H9 (cell line): ENCODE results near the gene SNX11. TPM values are rescaled to one million over a fixed set of nuclear protein-coding genes. Genes with fewer than 3 reads are reported as not detected.

Experiments used
- DNase-seq: peaks from one replicate; pipeline ENCODE4 v3.0.0-alpha.2; 2017
- H2AFZ ChIP-seq: one replicate; pipeline ENCODE4 v1.6.1; 2013; ENCODE audit warnings: mild to moderate bottlenecking, low read length, control low read depth, moderate library complexity
- H2AK5ac ChIP-seq: 2 replicates; pipeline ENCODE4 v1.6.1; 2013; ENCODE audit warnings: low read length, control low read depth, mixed read lengths; ENCODE audit not compliant: insufficient read length
- H2BK120ac ChIP-seq: one replicate; pipeline ENCODE4 v1.6.1; 2013; ENCODE audit warnings: low read depth, mild to moderate bottlenecking, low read length, control low read depth, inconsistent platforms; ENCODE audit not compliant: poor library complexity, severe bottlenecking
- H2BK12ac ChIP-seq: 2 replicates; pipeline ENCODE4 v1.6.1; 2013; ENCODE audit warnings: low read length, control low read depth, mixed read lengths, low read depth; ENCODE audit not compliant: insufficient read length
- H2BK15ac ChIP-seq: 2 replicates; pipeline ENCODE4 v1.6.1; 2013; ENCODE audit warnings: low read depth, low read length, control low read depth
- H2BK20ac ChIP-seq: one replicate; pipeline ENCODE4 v1.6.1; 2013; ENCODE audit warnings: low read depth, mild to moderate bottlenecking, low read length, control low read depth, inconsistent platforms; ENCODE audit not compliant: poor library complexity, severe bottlenecking
- H2BK5ac ChIP-seq: 2 replicates; pipeline ENCODE4 v1.6.1; 2013; ENCODE audit warnings: low read length, control low read depth, mixed read lengths; ENCODE audit not compliant: insufficient read length
- H3K14ac ChIP-seq: 2 replicates; pipeline ENCODE4 v1.6.1; 2013; ENCODE audit warnings: low read length, control low read depth; ENCODE audit not compliant: insufficient read depth
- H3K18ac ChIP-seq: 2 replicates; pipeline ENCODE4 v1.6.1; 2013; ENCODE audit warnings: low read depth, mild to moderate bottlenecking, mixed read lengths, low read length, control low read depth; ENCODE audit not compliant: insufficient read length
- H3K23ac ChIP-seq: 2 replicates; pipeline ENCODE4 v1.6.1; 2013; ENCODE audit warnings: low read length, control low read depth, mixed read lengths, low read depth; ENCODE audit not compliant: insufficient read length
- H3K23me2 ChIP-seq: 2 replicates; pipeline ENCODE4 v1.6.1; 2013; ENCODE audit warnings: low read depth, mild to moderate bottlenecking, mixed read lengths, low read length, control low read depth; ENCODE audit not compliant: insufficient read length, poor library complexity, severe bottlenecking
- H3K27ac ChIP-seq: 2 replicates; pipeline ENCODE4 v1.5.1; 2013; ENCODE audit warnings: low read length, control low read depth, mixed read lengths, low read depth; ENCODE audit not compliant: insufficient read length
- H3K27me3 ChIP-seq: 2 replicates; pipeline ENCODE4 v1.6.1; 2013; ENCODE audit warnings: low read length, control low read depth, inconsistent platforms; ENCODE audit not compliant: insufficient read depth
- H3K4ac ChIP-seq: 2 replicates; pipeline ENCODE4 v1.6.1; 2013; ENCODE audit warnings: low read depth, mild to moderate bottlenecking, control low read depth, inconsistent platforms, low read length, moderate library complexity
- H3K4me1 ChIP-seq: 2 replicates; pipeline ENCODE4 v1.6.1; 2013; ENCODE audit warnings: low read length, control low read depth, inconsistent platforms; ENCODE audit not compliant: insufficient read depth
- H3K4me2 ChIP-seq: 2 replicates; pipeline ENCODE4 v1.6.1; 2013; ENCODE audit warnings: low read length, control low read depth, mixed read lengths; ENCODE audit not compliant: insufficient read length, insufficient read depth
- H3K56ac ChIP-seq: 2 replicates; pipeline ENCODE4 v1.6.1; 2013; ENCODE audit warnings: low read depth, mild to moderate bottlenecking, mixed read lengths, low read length, control low read depth; ENCODE audit not compliant: insufficient read length
- H3K79me1 ChIP-seq: 2 replicates; pipeline ENCODE4 v1.6.1; 2013; ENCODE audit warnings: low read depth, mild to moderate bottlenecking, moderate library complexity, low read length, control low read depth, inconsistent platforms; ENCODE audit not compliant: insufficient read depth, poor library complexity, severe bottlenecking
- H3K79me2 ChIP-seq: 2 replicates; pipeline ENCODE4 v1.6.1; 2013; ENCODE audit warnings: low read length, control low read depth, inconsistent platforms; ENCODE audit not compliant: insufficient read depth
- H3K9ac ChIP-seq: 2 replicates; pipeline ENCODE4 v1.6.1; 2013; ENCODE audit warnings: low read length, control low read depth, mixed read lengths; ENCODE audit not compliant: insufficient read length; ENCODE audit errors: extremely low read depth
- H3K9me3 ChIP-seq: one replicate; pipeline ENCODE4 v1.6.1; 2013; ENCODE audit warnings: low read depth, low read length, inconsistent platforms; ENCODE audit not compliant: control insufficient read depth
- H3T11ph ChIP-seq: one replicate; pipeline ENCODE4 v1.6.1; 2013; ENCODE audit warnings: mild to moderate bottlenecking, low read length, control low read depth, inconsistent platforms
- H4K20me1 ChIP-seq: one replicate; pipeline ENCODE4 v1.6.1; 2013; ENCODE audit not compliant: control insufficient read depth, insufficient read length, insufficient read depth
- H4K5ac ChIP-seq: 2 replicates; pipeline ENCODE4 v1.6.1; 2013; ENCODE audit warnings: low read depth, mild to moderate bottlenecking, mixed read lengths, low read length, control low read depth; ENCODE audit not compliant: insufficient read length
- H4K8ac ChIP-seq: replicated peaks from 2 replicates; pipeline ENCODE4 v1.6.1; 2013; ENCODE audit warnings: low read length, control low read depth, mixed read lengths, low read depth; ENCODE audit not compliant: insufficient read length
- H4K91ac ChIP-seq: 2 replicates; pipeline ENCODE4 v1.6.1; 2013; ENCODE audit warnings: low read depth, mild to moderate bottlenecking, moderate library complexity, mixed read lengths, low read length, control low read depth; ENCODE audit not compliant: insufficient read length
- H3K27ac Mint-ChIP-seq, 3 experiments: 2 replicates in 2 of 3; 3 replicates in 1 of 3; pipeline ENCODE4 v1.8.0; 2020 to 2021; ENCODE audit warnings: mixed read lengths in 3 of 3, mild to moderate bottlenecking in 1 of 3, moderate library complexity in 1 of 3
- H3K27me3 Mint-ChIP-seq: 2 replicates; pipeline ENCODE4 v1.8.0; 2021; ENCODE audit warnings: low read depth, mild to moderate bottlenecking, moderate library complexity, mixed read lengths
- H3K36me3 Mint-ChIP-seq, 3 experiments: 2 replicates in 2 of 3; 3 replicates in 1 of 3; pipeline ENCODE4 v1.8.0; 2020 to 2021; ENCODE audit warnings: low read depth in 3 of 3, mixed read lengths in 3 of 3; ENCODE audit not compliant: insufficient read depth in 1 of 3
- H3K4me1 Mint-ChIP-seq, 2 experiments: 2 replicates each; pipeline ENCODE4 v1.8.0; 2020; ENCODE audit warnings: mixed read lengths in 2 of 2
- H3K4me3 Mint-ChIP-seq, 2 experiments: 2 replicates in 1 of 2; 3 replicates in 1 of 2; pipeline ENCODE4 v1.8.0; 2020 to 2021; ENCODE audit warnings: mild to moderate bottlenecking in 2 of 2, mixed read lengths in 2 of 2, moderate library complexity in 1 of 2
- H3K9me3 Mint-ChIP-seq, 2 experiments: 2 replicates in 1 of 2; 3 replicates in 1 of 2; pipeline ENCODE4 v1.8.0; 2020; ENCODE audit warnings: mild to moderate bottlenecking in 2 of 2, mixed read lengths in 2 of 2, moderate library complexity in 1 of 2
- WGBS: extraction: QIAGEN DNeasy Blood & Tissue Kit; methylation state at CpG from one replicate; pipeline ENCODE4 v1.1.7; 2013; ENCODE audit warnings: missing lambda C conversion rate, low lambda C conversion rate, mixed read lengths; ENCODE audit not compliant: insufficient read length; ENCODE audit errors: extremely low coverage; 5-methylcytosine and 5-hydroxymethylcytosine counted together
- microRNA-seq: library from miRNA; unstranded; fragments of <30 nt; microRNA quantifications from one replicate; pipeline ENCODE4, GENCODE V29; 2020; ENCODE audit warnings: borderline microRNAs expressed
- total RNA-seq: library from RNA; stranded (reverse); gene quantifications from 2 replicates; pipeline ENCODE4 v1.2.1, GENCODE V29; 2021
- TF ChIP-seq, protein P1 (sequence below): fragments of 200-600 bp; sonication (generic); conservative IDR thresholded peaks from 3 replicates; pipeline ENCODE4 v1.8.0; 2021; ENCODE audit warnings: antibody characterized with exemption, mild to moderate bottlenecking

The SNX11 gene
- total RNA-seq, 1 experiment from 2014 or later: 20.0 TPM

DNA sequence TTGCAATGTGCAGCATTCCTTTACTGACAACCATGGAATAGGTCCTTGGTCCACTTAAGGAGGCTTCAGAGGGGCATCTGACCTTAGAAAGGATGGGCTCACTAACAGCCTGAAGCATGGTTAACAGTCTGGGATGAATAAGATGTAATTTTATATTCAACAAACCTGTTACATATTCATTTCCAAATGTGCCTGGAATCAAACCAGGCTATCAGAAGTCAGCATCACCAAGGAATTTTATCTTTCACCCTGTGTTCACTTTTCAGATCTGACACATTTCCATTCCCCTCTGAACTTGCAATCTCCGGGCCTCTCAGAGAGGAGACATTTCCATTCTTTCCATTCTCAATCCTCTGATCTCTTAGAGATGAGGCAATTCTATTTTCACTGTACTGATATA lies 62.4 kb downstream of the SNX11 start:
- Mint-ChIP-seq H3K36me3 (no peaks in the 10 kb centered on the region), H3K27ac (no peak overlapping the region), H3K4me3 (no peak overlapping the region), H3K27me3 (peaks cover 30% of the 10 kb centered on the region), H3K4me1 (peaks cover 5% of the 10 kb centered on the region in 2 experiments), H3K9me3 (no peaks in the 10 kb centered on the region)
- Histone ChIP-seq H3K23ac (no peak overlapping the region), H4K91ac (no peak overlapping the region), H3K4ac (no peak overlapping the region), H3K23me2 (no peaks in the 10 kb centered on the region), H2BK12ac (no peak overlapping the region), H2BK20ac (no peak overlapping the region), H3K9me3 (no peaks in the 10 kb centered on the region), H3T11ph (no peak overlapping the region), H3K4me2 (no peak overlapping the region), H3K27ac (no peak overlapping the region), H2BK15ac (no peak overlapping the region), H3K79me1 (no peaks in the 10 kb centered on the region), H4K8ac (no peak overlapping the region), H2BK5ac (no peak overlapping the region), H3K14ac (no peak overlapping the region), H2AK5ac (no peak overlapping the region), H4K20me1 (no peaks in the 10 kb centered on the region), H3K9ac (no peak overlapping the region), H3K56ac (no peak overlapping the region), H3K79me2 (no peaks in the 10 kb centered on the region), H3K4me1 (no peaks in the 10 kb centered on the region), H3K27me3 (no peaks in the 10 kb centered on the region; the same call in 1 of the 2 replicates), H2BK120ac (no peak overlapping the region), H3K18ac (no peak overlapping the region), H2AFZ (no peak overlapping the region), H4K5ac (no peak overlapping the region)
- TF ChIP-seq, protein P1, sequence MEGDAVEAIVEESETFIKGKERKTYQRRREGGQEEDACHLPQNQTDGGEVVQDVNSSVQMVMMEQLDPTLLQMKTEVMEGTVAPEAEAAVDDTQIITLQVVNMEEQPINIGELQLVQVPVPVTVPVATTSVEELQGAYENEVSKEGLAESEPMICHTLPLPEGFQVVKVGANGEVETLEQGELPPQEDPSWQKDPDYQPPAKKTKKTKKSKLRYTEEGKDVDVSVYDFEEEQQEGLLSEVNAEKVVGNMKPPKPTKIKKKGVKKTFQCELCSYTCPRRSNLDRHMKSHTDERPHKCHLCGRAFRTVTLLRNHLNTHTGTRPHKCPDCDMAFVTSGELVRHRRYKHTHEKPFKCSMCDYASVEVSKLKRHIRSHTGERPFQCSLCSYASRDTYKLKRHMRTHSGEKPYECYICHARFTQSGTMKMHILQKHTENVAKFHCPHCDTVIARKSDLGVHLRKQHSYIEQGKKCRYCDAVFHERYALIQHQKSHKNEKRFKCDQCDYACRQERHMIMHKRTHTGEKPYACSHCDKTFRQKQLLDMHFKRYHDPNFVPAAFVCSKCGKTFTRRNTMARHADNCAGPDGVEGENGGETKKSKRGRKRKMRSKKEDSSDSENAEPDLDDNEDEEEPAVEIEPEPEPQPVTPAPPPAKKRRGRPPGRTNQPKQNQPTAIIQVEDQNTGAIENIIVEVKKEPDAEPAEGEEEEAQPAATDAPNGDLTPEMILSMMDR: no peak
- DNase-seq: no peak
- no CpG with 5 or more reads among the region's 1 CpG for WGBS

Small RNA genes lying within 50 kb of the gene (microRNA-seq; reads per million reads assigned to microRNA genes)
- not detected for gene MIR1203

Other genes with a start within 250 kb of the SNX11 start
- 19.3 and 20.0 TPM in 2 replicates for gene SP2, start 211.5 kb upstream of the SNX11 start, total RNA-seq
- 6.7 and 7.3 TPM in 2 replicates for gene PNPO, start 166.2 kb upstream of the SNX11 start, total RNA-seq
- not detected in 2 replicates for gene PRR15L, start 149.9 kb upstream of the SNX11 start, total RNA-seq
- 144 and 149 TPM in 2 replicates for gene CDK5RAP3, start 136.7 kb upstream of the SNX11 start, total RNA-seq
- gene COPZ2, start 70.0 kb upstream of the SNX11 start, total RNA-seq: 0.68 and 0.77 TPM in 2 replicates
- gene NFE2L1, start 59.4 kb upstream of the SNX11 start, total RNA-seq: 158 and 161 TPM in 2 replicates
- gene CBX1, start 6.3 kb upstream of the SNX11 start, total RNA-seq: 155 and 158 TPM in 2 replicates